Lower leg skin (tissue), 4 donors: ENCODE results near the gene HIRA. TPM values are rescaled to one million over a fixed set of nuclear protein-coding genes. Genes with fewer than 3 reads are reported as not detected.

Source experiments
- DNase-seq, 2 donors: peaks; one replicate each; pipeline ENCODE4 v3.0.0-alpha.2; 2019; ENCODE audit warnings: low spot score in 2 of 2
- H3K4me3 ChIP-seq: fragments of 200-600 bp; sonication (generic); 2 replicates; pipeline ENCODE4 v1.5.1; 2017; ENCODE audit warnings: mild to moderate bottlenecking, low read depth; ENCODE audit not compliant: poor library complexity, severe bottlenecking
- CTCF ChIP-seq, 3 donors: fragments of 450-650 bp; IDR thresholded peaks; one replicate each; pipeline ENCODE4 v1.5.1; 2016; ENCODE audit warnings: antibody characterized with exemption in 3 of 3, mild to moderate bottlenecking in 3 of 3, moderate library complexity in 2 of 3
- POLR2A ChIP-seq, 2 donors: fragments of 450-650 bp; IDR thresholded peaks; one replicate each; pipeline ENCODE4 v1.6.1; 2016 to 2017; ENCODE audit warnings: antibody characterized with exemption in 2 of 2, mild to moderate bottlenecking in 1 of 2, moderate library complexity in 1 of 2
- WGBS, 2 donors: methylation state at CpG; one replicate each; pipeline ENCODE4 v1.1.5; 2018; 5-methylcytosine and 5-hydroxymethylcytosine counted together
- intact Hi-C: fragments of 100-400 bp; cut with DNase I; formaldehyde crosslinking; loops from one replicate; pipeline ENCODE4 v1.15.0; 2023; ENCODE audit warnings: low total_unique reads
- total RNA-seq, 4 donors: library from RNA; depleted of rRNA; stranded (reverse); fragments of >200 nt; gene quantifications; one replicate each; pipeline ENCODE4 v1.1.0, GENCODE V29; 2016

Gene HIRA
- total RNA-seq, 4 donors from 2014 or later: 11.5 to 21.1 (median 18.2) TPM

- intact Hi-C loops: no loop called here
Measured at GRCh38 chr22:19406281-19406811, 25.2 kb downstream of the HIRA start.

DNA sequence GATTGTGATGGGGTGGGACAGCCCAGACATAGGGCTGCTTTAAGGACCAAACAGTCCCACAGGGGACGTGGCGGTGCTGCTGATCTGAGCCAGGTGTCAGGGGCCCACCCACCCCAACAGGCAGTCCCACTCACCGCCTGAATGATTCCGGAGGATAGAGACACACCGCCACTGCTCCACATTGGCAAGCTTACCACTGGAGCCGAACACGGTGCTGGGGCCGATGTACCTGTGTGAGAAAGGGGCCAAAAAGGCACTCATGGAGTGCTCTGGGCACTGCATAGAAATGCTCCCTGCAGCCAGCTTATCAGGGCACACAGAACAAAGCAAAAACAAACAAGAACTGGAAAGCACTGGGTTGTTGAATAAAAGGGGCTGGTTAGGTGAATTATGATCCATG is 25.9 kb downstream of the HIRA start:
- intact Hi-C loops: no loop called here
- 92 to 98% methylated on average over 8 of the region's 8 CpGs for WGBS, 2 donors
- DNase-seq: no peak
- no peak overlapping the region for H3K4me3 ChIP-seq
- TF ChIP-seq CTCF (IDR thresholded peaks at IDR 0.05) (no peak), POLR2A (IDR thresholded peaks at IDR 0.05) (no peak)

More at GRCh38 chr22:19406281-19406811, 25.2 kb downstream of the HIRA start:
- no peak for TF ChIP-seq POLR2A (IDR thresholded peaks at IDR 0.05)
- no peak for TF ChIP-seq CTCF (IDR thresholded peaks at IDR 0.05)
- 89 to 92% methylated on average over 3 of the region's 3 CpGs for WGBS, 2 donors
- DNase-seq: no peak
- no peak overlapping the region for H3K4me3 ChIP-seq

GRCh38 chr22:19405133-19405532 is 26.4 kb downstream of the HIRA start:
- TF ChIP-seq CTCF (IDR thresholded peaks at IDR 0.05) (no peak), POLR2A (IDR thresholded peaks at IDR 0.05) (no peak)
- WGBS, 2 donors: 94 to 97% methylated on average over 4 of the region's 4 CpGs
- DNase-seq: no peak
- H3K4me3 ChIP-seq: no peak overlapping the region
- intact Hi-C loops: no loop called here

DNA sequence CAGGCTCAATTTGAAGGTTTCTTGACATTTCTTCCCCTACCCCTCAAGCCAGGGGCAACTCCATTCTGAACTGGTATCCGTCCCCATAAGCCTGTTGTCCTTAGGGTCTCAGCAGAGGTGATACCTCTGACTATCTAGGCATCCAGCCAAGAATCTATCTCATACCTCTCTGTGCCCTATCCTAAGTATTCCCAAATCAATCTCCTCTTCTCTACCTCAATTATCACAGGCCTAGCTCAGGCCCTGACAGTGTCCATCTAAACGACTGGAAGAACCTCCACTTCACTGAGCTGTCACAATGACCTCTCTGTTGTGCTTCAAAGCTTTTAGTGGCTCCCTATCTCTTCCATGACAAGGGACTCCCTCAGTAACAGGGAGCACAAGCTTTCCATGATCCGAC is 26.9 kb downstream of the HIRA start:
- H3K4me3 ChIP-seq: no peak overlapping the region
- no peak for DNase-seq
- 94 to 95% methylated on average over 3 of the region's 3 CpGs for WGBS, 2 donors
- intact Hi-C loops: no loop called here
- TF ChIP-seq POLR2A (IDR thresholded peaks at IDR 0.05) (no peak), CTCF (IDR thresholded peaks at IDR 0.05) (no peak)

- 97 to 98% methylated on average over 4 of the region's 4 CpGs for WGBS, 2 donors
- no peak overlapping the region for H3K4me3 ChIP-seq
- no peak for TF ChIP-seq CTCF (IDR thresholded peaks at IDR 0.05)
- no peak for TF ChIP-seq POLR2A (IDR thresholded peaks at IDR 0.05)
- intact Hi-C loops: no loop called here
- no peak for DNase-seq
Measured at GRCh38 chr22:19402642-19403191, 28.8 kb downstream of the HIRA start.

DNA sequence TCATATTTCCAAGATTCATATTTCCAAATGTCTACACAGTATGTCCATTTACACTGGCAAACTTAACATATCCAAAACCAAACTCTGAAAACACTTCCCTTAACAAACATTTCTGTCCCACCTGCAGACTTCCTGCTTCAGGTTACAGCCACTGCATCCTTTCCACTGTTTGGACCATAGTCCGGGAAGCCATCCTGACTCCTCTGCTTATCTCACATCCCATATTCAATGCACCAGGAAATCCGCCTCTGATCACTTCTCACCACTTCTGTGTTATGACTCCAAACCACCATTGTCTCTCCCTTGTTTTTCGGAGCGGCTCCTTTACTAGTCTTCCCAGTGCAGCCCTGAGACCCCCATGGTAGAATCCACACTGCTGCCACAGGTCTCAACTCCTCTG is 30.1 kb downstream of the HIRA start:
- WGBS, 2 donors: 98% methylated on average over 4 of the region's 4 CpGs
- DNase-seq: no peak
- H3K4me3 ChIP-seq: no peak overlapping the region
- no peak for TF ChIP-seq CTCF (IDR thresholded peaks at IDR 0.05)
- TF ChIP-seq POLR2A (IDR thresholded peaks at IDR 0.05): no peak
- intact Hi-C loops: no loop called here
